ENCODE results near the gene GNPTAB.

GRCh38 chr12:101850199-101850598 lies 19.4 kb upstream of the GNPTAB start:
- TF ChIP-seq CTCF (IDR thresholded peaks at IDR 0.05) (no peak), POLR2A (IDR thresholded peaks at IDR 0.05) (no peak)
